GM21360 (cell line): Measurements from ENCODE around the gene DYNC1H1.
A peak's percentile ranks its signal among the peaks of the same experiment; 100 is the strongest.
"Not testable (repeated sequence)": the region's sequence is repeated elsewhere in the genome, so short reads cannot be mapped to it uniquely, and the experiment has no call there.

Experiments
- ATAC-seq: cut with Tn5 transposase; IDR thresholded peaks from one replicate; pipeline ENCODE4 v1.9.1; 2021; ENCODE audit warnings: mild to moderate bottlenecking, moderate library complexity; ENCODE audit not compliant: unreplicated experiment

The DYNC1H1 gene

DNA sequence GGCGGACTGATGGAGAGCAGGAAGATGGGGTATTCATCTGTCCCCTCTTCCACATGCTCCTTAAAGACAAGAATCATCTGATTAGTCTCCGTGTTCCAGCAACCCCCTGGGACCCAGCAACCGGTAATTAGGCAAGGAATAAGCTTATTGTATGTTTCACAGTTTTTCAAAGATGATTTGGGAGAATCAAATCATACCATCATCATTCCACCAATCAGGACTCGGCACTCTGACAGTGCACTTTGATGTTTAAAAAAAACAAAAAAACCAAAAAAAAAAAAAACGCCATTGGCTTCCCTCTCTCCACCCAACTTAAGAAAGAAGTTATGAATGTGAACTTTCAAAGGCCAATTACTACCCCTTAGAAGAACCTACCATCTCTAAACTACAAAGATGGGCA, 1.3 kb upstream of the DYNC1H1 start:
- ATAC-seq: no peak

DNA sequence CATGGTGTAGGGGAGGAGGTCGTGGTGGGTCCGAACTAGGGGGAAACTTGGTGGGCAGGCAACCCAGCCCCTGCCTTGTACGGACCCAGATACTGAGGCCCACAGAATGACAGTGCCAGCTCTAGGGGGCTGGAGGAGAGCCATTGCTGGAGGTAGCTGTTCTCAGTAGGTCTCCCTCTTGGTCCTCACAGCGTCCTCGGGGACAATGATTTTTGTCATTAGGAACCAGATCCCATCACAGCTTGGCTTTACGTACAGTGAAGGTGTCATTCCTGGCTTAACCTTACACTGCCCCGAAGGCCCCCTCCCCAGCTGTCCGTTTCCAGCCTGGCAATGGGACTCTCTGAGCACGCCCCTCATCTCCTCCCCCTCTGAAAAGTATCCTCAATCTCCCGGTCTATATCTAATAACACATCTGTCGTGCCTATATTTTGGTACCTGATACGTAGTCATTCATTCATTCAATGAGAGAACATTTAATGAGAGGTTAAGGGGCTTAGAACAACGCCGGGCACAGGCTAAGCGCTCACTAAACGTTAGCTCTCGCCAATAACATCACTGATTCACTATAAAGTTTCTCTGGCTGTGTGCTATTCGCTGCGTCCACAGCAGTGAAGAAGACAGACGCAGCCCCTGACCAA, 597 bp upstream of the DYNC1H1 start:
- no peak for ATAC-seq

DNA sequence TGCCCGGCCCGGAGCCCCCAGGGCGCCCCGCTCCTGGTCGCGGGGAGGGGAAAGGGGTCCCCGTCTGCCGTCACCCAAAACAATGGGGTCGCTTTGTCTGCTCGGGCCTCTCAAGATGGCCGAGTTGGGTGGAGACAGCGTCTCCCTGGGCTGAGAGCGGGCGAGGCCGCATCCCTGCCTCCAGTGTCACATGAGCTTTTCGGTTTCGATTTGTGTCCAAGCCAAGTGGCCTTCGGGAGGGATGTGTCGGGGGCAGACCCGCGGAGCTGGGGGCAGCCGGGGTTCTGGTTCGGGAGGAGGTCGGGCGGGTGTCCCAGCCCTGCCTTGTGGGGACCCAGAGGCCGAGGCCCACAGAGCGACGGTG, 790 bp downstream of the DYNC1H1 start:
- peak; percentile 20 for ATAC-seq

DNA sequence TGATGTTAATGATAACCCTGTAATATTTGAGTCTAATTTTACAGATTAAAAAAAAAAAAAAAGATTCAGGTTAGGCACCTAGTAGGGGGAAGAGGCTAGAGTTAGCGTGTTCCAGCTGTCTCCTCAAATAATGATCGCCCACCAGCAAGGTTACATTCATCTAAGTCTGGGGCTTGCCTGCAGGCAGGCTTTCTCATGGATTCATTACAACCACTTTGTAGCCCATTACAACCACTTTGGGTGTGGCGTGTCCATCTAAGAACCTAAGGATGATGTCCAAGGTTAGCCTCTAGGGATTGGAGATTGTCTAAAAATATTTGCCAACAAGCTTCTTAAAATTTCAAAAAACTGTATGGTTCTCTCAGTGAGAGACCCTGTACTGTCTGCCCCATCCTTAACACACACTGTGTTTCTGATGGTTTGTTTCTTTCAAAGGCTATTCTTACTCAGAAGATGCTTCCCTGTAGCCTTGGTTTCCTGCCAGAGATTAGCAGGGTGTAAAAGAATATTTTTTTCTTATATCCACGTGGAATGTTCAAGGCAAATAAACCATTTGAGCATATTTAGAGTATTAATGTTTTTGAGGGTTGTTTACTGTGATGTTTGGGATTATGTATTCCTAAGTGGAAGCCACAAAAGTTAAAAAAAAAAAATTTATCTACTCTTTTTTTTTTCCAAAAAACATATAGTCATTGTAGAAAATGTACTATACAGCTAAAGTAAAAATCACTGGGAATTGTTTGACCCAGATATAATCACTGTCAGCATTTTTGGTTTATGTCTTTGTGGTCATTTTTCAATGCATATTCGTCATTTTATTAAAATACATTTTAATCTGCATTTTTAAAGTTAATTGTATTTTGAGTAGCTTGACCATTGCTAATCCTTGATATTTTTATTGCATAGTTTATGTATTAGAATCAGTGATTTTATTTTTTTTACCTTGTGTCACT, 1.7 kb downstream of the DYNC1H1 start:
- ATAC-seq: no peak

DNA sequence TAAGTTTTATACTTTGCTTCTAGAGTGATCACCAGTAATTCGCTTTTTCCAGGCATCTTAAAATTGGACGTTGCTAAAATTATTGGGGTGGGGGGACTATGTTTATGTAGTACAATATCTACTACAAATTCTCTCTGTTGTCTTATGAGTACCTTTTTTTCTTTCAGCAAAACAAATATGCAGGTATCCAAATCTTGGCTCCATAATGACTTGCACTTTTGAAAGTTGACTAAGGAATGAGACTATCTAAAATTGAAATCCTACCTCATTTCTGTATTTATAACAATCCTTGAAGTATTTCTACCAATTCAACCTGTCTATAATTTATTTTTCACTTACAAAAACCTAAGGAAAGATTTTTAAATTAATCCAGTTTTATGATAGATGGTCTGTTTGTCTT, 2.4 kb downstream of the DYNC1H1 start:
- ATAC-seq: no peak

DNA sequence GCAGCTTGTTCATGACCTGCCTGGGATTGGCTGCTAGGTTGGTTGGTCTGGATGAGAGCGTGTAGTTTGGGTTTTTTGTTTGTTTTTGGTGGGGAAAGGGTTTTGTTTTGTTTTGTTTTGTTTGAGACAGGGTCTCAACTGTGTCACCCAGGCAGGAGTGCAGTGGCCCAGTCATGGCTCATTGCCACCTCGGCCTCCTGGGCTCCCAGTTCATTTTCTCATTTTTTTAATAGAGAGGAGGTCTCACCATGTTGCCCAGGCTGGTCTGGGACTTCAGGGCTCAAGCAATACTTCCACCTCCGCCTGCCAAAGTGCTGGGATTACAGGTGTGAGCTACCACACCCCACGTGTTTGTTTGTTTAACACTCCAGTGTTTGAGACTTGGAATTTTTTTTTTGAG, 3.8 kb downstream of the DYNC1H1 start:
- no peak for ATAC-seq

DNA sequence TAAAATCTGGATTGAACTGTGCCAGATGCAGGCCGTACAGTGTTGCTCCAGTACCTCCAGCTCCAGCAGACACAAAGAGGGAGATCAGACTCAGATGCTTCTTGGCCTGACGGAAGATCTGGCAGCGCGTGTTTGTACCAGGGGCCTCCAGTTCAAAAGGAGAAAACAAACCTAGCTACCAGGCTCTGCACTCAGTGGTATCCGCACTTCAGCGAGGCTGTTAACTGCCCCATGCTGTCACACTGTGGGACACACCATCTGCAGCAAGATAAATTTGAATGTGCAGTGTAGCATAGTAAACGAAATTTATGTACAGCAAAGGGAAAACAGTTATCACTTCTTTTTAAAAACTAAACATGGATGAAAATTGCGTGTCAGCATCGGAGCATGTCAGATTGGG, 5.1 kb downstream of the DYNC1H1 start:
- no peak for ATAC-seq

DNA sequence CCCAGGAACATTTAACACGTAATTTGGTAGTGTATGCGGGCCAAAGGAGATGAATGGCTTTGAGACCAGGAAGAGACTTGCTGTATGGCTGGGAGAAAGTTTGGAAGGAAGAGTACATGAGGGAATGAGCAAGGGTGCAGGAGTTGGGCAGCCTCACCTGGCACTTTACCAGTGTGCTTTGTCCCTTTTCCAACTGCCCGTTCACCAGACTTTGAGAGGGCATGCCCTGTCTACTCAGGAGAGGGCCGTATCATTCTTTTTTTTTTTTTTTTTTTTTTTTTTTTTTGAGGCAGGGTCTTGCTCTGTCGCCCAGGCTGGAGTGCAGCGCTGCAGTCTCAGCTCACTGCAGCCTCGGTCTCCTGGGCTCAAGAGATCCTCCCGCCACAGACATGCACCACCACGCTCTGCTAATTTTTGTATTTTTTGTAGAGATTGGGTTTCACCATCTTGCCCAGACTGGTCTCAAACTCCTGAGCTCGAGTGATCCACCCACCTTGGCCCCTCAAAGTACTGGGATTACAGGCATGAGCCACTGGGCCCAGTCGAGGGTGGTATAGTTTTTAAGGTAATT, 6.5 kb downstream of the DYNC1H1 start:
- ATAC-seq: no peak

DNA sequence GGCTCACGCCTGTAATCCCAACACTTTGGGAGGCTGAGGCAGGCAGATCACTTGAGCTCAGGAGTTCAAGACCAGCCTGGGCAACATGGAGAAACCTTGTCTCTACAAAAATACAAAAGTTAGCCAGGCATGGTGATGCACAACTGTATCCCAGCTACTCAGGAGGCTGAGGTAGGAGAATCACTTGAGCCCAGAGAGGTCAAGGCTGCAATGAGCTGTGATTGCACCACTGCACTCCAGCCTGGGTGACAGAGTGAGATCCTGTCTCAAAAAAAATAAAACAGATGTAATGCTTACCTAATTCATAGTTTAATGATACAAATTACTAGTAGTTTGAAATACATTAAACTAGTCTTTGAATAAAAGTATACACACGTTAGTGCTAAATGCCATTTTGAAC, 7.1 kb downstream of the DYNC1H1 start:
- not testable (repeated sequence) for ATAC-seq

GRCh38 chr14:101972126-101972866, 7.9 kb downstream of the DYNC1H1 start:
- no peak for ATAC-seq

GRCh38 chr14:101973356-101973755, 9.0 kb downstream of the DYNC1H1 start:
- ATAC-seq: no peak

DNA sequence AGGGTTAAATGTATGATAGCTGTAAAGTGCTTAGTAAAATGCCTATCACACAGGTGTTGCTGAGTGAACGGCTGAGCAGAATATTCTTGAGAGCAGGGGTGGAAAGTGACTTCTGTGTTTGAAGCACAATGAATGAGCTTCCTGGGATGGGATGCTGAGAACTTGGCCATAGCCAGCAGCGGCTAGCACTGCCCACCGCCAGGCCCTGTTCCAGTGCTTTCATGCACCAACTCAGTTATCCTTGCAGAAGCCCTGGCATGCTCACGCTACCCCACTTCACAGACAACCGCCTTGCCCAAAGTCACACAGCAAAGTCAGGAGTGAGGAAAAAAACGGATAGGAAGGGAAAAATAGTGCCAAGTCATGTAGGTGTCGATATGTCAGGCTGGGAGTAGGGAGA, 10.9 kb downstream of the DYNC1H1 start:
- no peak for ATAC-seq

GRCh38 chr14:101977311-101978071, 13.1 kb downstream of the DYNC1H1 start:
- no peak for ATAC-seq

- no peak for ATAC-seq
Observed at GRCh38 chr14:101979666-101980065, 15.3 kb downstream of the DYNC1H1 start.

- no peak for ATAC-seq
Observed at GRCh38 chr14:101980251-101980650, 15.9 kb downstream of the DYNC1H1 start.

DNA sequence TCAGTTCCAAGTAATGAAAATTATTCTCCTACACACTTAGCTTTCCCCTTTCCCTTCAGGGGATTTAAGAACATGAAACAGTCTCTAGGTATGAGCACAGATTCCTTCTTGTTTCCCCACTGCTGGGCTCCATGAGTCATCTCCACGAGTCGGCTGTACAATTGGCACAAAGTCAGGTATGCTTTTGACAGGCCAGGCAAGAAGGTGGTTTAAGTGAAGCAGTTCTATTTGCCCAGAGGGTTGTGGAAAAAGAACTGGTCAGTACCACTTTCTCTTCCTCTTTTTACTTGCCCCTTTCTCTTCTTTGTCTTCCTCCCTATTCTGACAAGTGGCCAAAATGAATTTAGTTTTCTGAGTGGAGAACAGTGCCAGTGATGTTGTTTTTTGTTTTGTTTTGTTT, 16.3 kb downstream of the DYNC1H1 start:
- ATAC-seq: peak; percentile 78

DNA sequence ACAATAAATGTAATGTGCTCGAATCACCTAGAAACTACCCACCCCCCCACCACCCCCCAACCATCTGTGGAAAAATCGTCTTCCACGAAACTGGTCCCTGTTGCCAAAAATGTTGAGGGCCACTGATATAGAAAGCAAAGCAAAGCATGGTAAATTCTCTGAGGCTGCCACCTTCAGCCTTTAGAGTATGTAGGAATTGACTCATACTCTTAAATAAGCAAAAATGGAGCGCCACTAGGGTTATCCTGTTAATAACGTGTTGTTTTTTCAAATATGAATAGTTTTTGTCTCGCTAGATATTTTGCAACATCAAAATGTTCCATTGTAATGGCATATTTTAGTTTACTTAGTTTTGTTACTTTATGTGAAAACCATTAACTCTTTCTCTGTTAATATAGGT, 18.2 kb downstream of the DYNC1H1 start:
- ATAC-seq: no peak

GRCh38 chr14:101984831-101985230, 20.5 kb downstream of the DYNC1H1 start:
- ATAC-seq: not testable (repeated sequence)

DNA sequence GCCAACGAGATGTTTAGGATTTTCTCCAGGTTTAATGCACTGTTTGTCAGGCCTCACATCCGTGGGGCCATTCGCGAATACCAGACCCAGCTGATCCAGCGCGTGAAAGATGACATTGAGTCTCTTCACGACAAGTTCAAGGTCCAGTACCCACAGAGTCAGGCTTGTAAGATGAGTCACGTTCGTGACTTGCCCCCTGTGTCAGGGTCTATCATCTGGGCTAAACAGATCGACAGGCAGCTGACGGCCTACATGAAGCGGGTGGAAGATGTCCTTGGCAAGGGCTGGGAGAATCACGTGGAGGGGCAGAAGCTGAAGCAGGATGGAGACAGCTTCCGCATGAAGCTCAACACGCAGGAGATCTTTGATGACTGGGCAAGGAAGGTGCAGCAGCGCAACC, 21.6 kb downstream of the DYNC1H1 start:
- ATAC-seq: no peak

- no peak for ATAC-seq
Observed at GRCh38 chr14:101986953-101987352, 22.6 kb downstream of the DYNC1H1 start.

- no peak for ATAC-seq
Observed at GRCh38 chr14:101988377-101988776, 24.0 kb downstream of the DYNC1H1 start.
